Panc1 (cell line): ENCODE measurements around the gene ZNF76. TPM values are rescaled to one million over a fixed set of nuclear protein-coding genes. Genes with fewer than 3 reads are reported as not detected.

Source experiments
- ATAC-seq: fragments of 200-7000 bp; cut with Tn5 transposase; 2 replicates; pipeline ENCODE4 v1.9.1; 2020; ENCODE audit warnings: mild to moderate bottlenecking, moderate library complexity
- BruUV-seq: library from RNA; stranded (reverse); fragments of 400-500 nt; replicated peaks from 2 replicates; lab custom pipeline; 2021; lab: Mats Ljungman, UMichigan
- CTCF ChIA-PET: fragments of 300-600 bp; sonication (Branson Sonifier 250); formaldehyde crosslinking; loops from one replicate; lab custom pipeline; 2022; ENCODE audit warnings: antibody characterized with exemption; lab: Charles Lee
- POLR2A ChIA-PET: fragments of 300-600 bp; sonication (Branson Sonifier 250); formaldehyde crosslinking; loops from one replicate; lab custom pipeline; 2022; ENCODE audit warnings: antibody characterized with exemption; lab: Charles Lee
- DNase-seq: peaks from one replicate; pipeline ENCODE4 v3.0.0-alpha.2; 2010; ENCODE audit warnings: low read depth, low spot score
- H3K27ac ChIP-seq: 2 replicates; pipeline ENCODE4 v1.5.1; 2011; ENCODE audit warnings: mild to moderate bottlenecking, low read length, inconsistent platforms
- H3K27me3 ChIP-seq: fragments of 200-500 bp; sonication (Bioruptor generic); 2 replicates; pipeline ENCODE4 v1.6.0; 2014; ENCODE audit warnings: low read length, inconsistent platforms; ENCODE audit not compliant: control insufficient read depth, insufficient read depth
- H3K36me3 ChIP-seq: fragments of 200-500 bp; sonication (Bioruptor generic); 2 replicates; pipeline ENCODE4 v1.5.1; 2014; ENCODE audit warnings: inconsistent platforms, mild to moderate bottlenecking, low read length, moderate library complexity; ENCODE audit not compliant: control insufficient read depth, insufficient read depth
- H3K4me1 ChIP-seq: 2 replicates; pipeline ENCODE4 v1.5.1; 2011; ENCODE audit warnings: inconsistent platforms, mild to moderate bottlenecking, low read length, moderate library complexity; ENCODE audit not compliant: control insufficient read depth, insufficient read depth
- H3K4me3 ChIP-seq, 2 experiments: 2 replicates each; pipeline ENCODE4 v1.5.1; 2011 to 2012; ENCODE audit warnings: low read depth in 2 of 2, low read length in 2 of 2, mild to moderate bottlenecking in 2 of 2, inconsistent platforms in 1 of 2, moderate library complexity in 1 of 2
- H3K9me3 ChIP-seq: fragments of 200-500 bp; sonication (Bioruptor generic); 2 replicates; pipeline ENCODE4 v1.5.1; 2014; ENCODE audit warnings: low read depth, mild to moderate bottlenecking, inconsistent platforms, low read length, moderate library complexity; ENCODE audit not compliant: control insufficient read depth, insufficient read depth
- CTCF ChIP-seq: fragments of 450-650 bp; IDR thresholded peaks from 2 replicates; pipeline ENCODE4 v1.5.1; 2017; ENCODE audit warnings: mild to moderate bottlenecking
- POLR2AphosphoS5 ChIP-seq: IDR thresholded peaks from 2 replicates; pipeline ENCODE4 v1.6.1; 2012; ENCODE audit warnings: mild to moderate bottlenecking, low read depth, low read length, moderate library complexity
- REST ChIP-seq, 2 experiments: IDR thresholded peaks; 2 replicates each; pipeline ENCODE4 v1.6.1; 2011 to 2012; ENCODE audit warnings: low read depth in 2 of 2, control low read depth in 1 of 2, low read length in 1 of 2, mild to moderate bottlenecking in 1 of 2, moderate library complexity in 1 of 2; ENCODE audit not compliant: insufficient read depth in 1 of 2
- SIN3A ChIP-seq: IDR thresholded peaks from 2 replicates; pipeline ENCODE4 v1.6.1; 2012; ENCODE audit warnings: low read depth, mild to moderate bottlenecking, low read length, moderate library complexity, borderline replicate concordance; ENCODE audit not compliant: insufficient read depth
- TCF7L2 ChIP-seq: IDR thresholded peaks from 2 replicates; pipeline ENCODE4 v1.6.1; 2011; ENCODE audit warnings: mild to moderate bottlenecking, low read depth, low read length, inconsistent platforms
- in situ Hi-C: cut with HindIII; loops from 2 replicates; pipeline ENCODE4 v1.10.0; 2016; ENCODE audit warnings: low sequenced_read_pairs, low pct_unique_long_range_greater_than_20kb
- intact Hi-C: fragments of 100-400 bp; cut with micrococcal nuclease; formaldehyde crosslinking; loops from one replicate; pipeline ENCODE4 v1.10.0; 2022; ENCODE audit not compliant: unreplicated experiment
- total RNA-seq: library from RNA; stranded (reverse); gene quantifications from one replicate; pipeline ENCODE4 v1.2.1, GENCODE V29; 2021; ENCODE audit not compliant: unreplicated experiment

The ZNF76 gene
- total RNA-seq, 1 experiment from 2014 or later, result 41.5 TPM

GRCh38 chr6:35302604-35303241 lies 43.2 kb downstream of the ZNF76 start:
- CTCF ChIA-PET, result interaction anchor here (0.7 kb wide), 1 partner anchor 53 kb away, joined by 3 read pairs; no protein-coding TSS in a partner anchor
- POLR2A ChIA-PET, result no interaction called here

GRCh38 chr6:35304299-35304698 lies 44.8 kb downstream of the ZNF76 start:
- POLR2A ChIA-PET, result no interaction called here
- no TSS peak for BruUV-seq
- DNase-seq (no peak), ATAC-seq (0 out of 2 replicates have a peak, but pooled peaks have one; percentile 28)
- H3K27ac ChIP-seq, result no peak overlapping the region
- H3K9me3 ChIP-seq, result no peaks in the 10 kb centered on the region
- in situ Hi-C loops, result no loop called here
- no peaks in the 10 kb centered on the region for H3K27me3 ChIP-seq
- intact Hi-C loops, result no loop called here
- TF ChIP-seq CTCF (no peak), TCF7L2 (no peak), SIN3A (no peak), REST (IDR thresholded peaks at IDR 0.05; ENCODE audit: insufficient read depth in 1 of 2, low read depth in 2 of 2, low read length in 1 of 2) (no peak), POLR2AphosphoS5 (no peak)
- no peaks in the 10 kb centered on the region for H3K36me3 ChIP-seq
- no peaks in the 10 kb centered on the region for H3K4me1 ChIP-seq
- CTCF ChIA-PET, result no interaction called here
- H3K4me3 ChIP-seq, result no peak overlapping the region

More at GRCh38 chr6:35302604-35303241, 43.2 kb downstream of the ZNF76 start:
- Histone ChIP-seq H3K36me3 (no peaks in the 10 kb centered on the region; the same call in 1 of the 2 replicates), H3K27ac (no peak overlapping the region), H3K9me3 (no peaks in the 10 kb centered on the region), H3K4me3 (no peak overlapping the region), H3K27me3 (no peaks in the 10 kb centered on the region), H3K4me1 (no peaks in the 10 kb centered on the region)
- no TSS peak for BruUV-seq
- ATAC-seq, result no peak
- in situ Hi-C loops (no loop called here), intact Hi-C loops (no loop called here)
- TF ChIP-seq CTCF (no peak), TCF7L2 (no peak), REST (IDR thresholded peaks at IDR 0.05; ENCODE audit: insufficient read depth in 1 of 2, low read depth in 2 of 2, low read length in 1 of 2) (no peak), SIN3A (no peak), POLR2AphosphoS5 (no peak)
- DNase-seq, result no peak
